Ovary (tissue), 3 donors: Measurements from ENCODE around the gene ELAVL3.
"Not testable (repeated sequence)": the region's sequence is repeated elsewhere in the genome, so short reads cannot be mapped to it uniquely, and the experiment has no call there.

Source experiments
- CTCF ChIP-seq, 3 donors: fragments of 450-650 bp in 2 of 3; fragments of 200-600 bp in 1 of 3; IDR thresholded peaks; one replicate each; pipeline versions ENCODE4 v1.5.1 to v1.8.0; 2016 to 2022; ENCODE audit warnings: antibody characterized with exemption in 3 of 3, mild to moderate bottlenecking in 1 of 3
- POLR2A ChIP-seq: fragments of 450-650 bp; IDR thresholded peaks from one replicate; pipeline ENCODE4 v1.6.1; 2017; ENCODE audit warnings: antibody characterized with exemption, mild to moderate bottlenecking, moderate library complexity
- donor health status: DM: no; HTN: no; CAD: no.

GRCh38 chr19:11406703-11407236, 74.1 kb downstream of the ELAVL3 start:
- not testable (repeated sequence) for TF ChIP-seq CTCF (IDR thresholded peaks at IDR 0.05); POLR2A
